OCI-LY7 (cell line): ENCODE data around the gene BAHCC1. TPM values are rescaled to one million over a fixed set of nuclear protein-coding genes. Genes with fewer than 3 reads are reported as not detected.

Source experiments
- BruUV-seq: library from RNA; stranded (reverse); fragments of 400-500 nt; replicated peaks from 2 replicates; lab custom pipeline; 2021; lab: Mats Ljungman, UMichigan
- CTCF ChIA-PET: fragments of 300-600 bp; sonication (Branson Sonifier 250); formaldehyde crosslinking; loops from one replicate; lab custom pipeline; 2022; ENCODE audit warnings: antibody characterized with exemption; ENCODE audit not compliant: unreplicated experiment; lab: Charles Lee
- POLR2A ChIA-PET: fragments of 300-600 bp; sonication (Branson Sonifier 250); formaldehyde crosslinking; loops from one replicate; lab custom pipeline; 2022; ENCODE audit warnings: antibody characterized with exemption; lab: Charles Lee
- DNase-seq: peaks from one replicate; pipeline ENCODE4 v3.0.0-alpha.2; 2015; ENCODE audit warnings: low spot score
- H2AFZ ChIP-seq: fragments of 200-600 bp; sonication (generic), shearing (Covaris generic); 2 replicates; pipeline ENCODE4 v1.6.1; 2014; ENCODE audit warnings: mild to moderate bottlenecking, antibody characterized with exemption, low read length, moderate library complexity
- H3K27ac ChIP-seq: fragments of 200-600 bp; sonication (generic); 2 replicates; pipeline ENCODE4 v1.5.1; 2014; ENCODE audit warnings: mixed run types, low read depth, mild to moderate bottlenecking, moderate library complexity, low read length, inconsistent platforms; ENCODE audit not compliant: poor library complexity, severe bottlenecking
- H3K36me3 ChIP-seq: fragments of 200-600 bp; sonication (generic); 2 replicates; pipeline ENCODE4 v1.6.1; 2014; ENCODE audit warnings: mild to moderate bottlenecking, antibody characterized with exemption, low read length, moderate library complexity, mixed read lengths; ENCODE audit not compliant: insufficient read depth
- H3K4me1 ChIP-seq: fragments of 200-600 bp; sonication (generic); 2 replicates; pipeline ENCODE4 v1.5.1; 2014; ENCODE audit warnings: mild to moderate bottlenecking, low read length; ENCODE audit not compliant: insufficient read depth, poor library complexity, severe bottlenecking
- H3K4me2 ChIP-seq: fragments of 200-600 bp; sonication (generic); 2 replicates; pipeline ENCODE4 v1.6.1; 2014; ENCODE audit warnings: mild to moderate bottlenecking, low read length
- H3K4me3 ChIP-seq: fragments of 200-600 bp; sonication (generic); 2 replicates; pipeline ENCODE4 v1.5.1; 2014; ENCODE audit warnings: mild to moderate bottlenecking, low read depth, low read length; ENCODE audit not compliant: poor library complexity, severe bottlenecking
- H3K79me2 ChIP-seq: fragments of 200-600 bp; sonication (generic); 2 replicates; pipeline ENCODE4 v1.6.1; 2016; ENCODE audit warnings: low read depth, mild to moderate bottlenecking, low read length, moderate library complexity, mixed read lengths; ENCODE audit not compliant: insufficient read depth
- H3K9me2 ChIP-seq: fragments of 200-600 bp; sonication (generic); 2 replicates; pipeline ENCODE4 v1.6.1; 2016; ENCODE audit warnings: mild to moderate bottlenecking, low read length, mixed read lengths; ENCODE audit not compliant: insufficient read depth
- H3K9me3 ChIP-seq: fragments of 200-600 bp; sonication (generic); 2 replicates; pipeline ENCODE4 v1.6.1; 2014; ENCODE audit warnings: mild to moderate bottlenecking, mixed run types, low read length, mixed read lengths
- H4K20me1 ChIP-seq: fragments of 200-600 bp; sonication (generic); 2 replicates; pipeline ENCODE4 v1.6.1; 2014; ENCODE audit warnings: mild to moderate bottlenecking, antibody characterized with exemption, low read length, moderate library complexity, mixed read lengths; ENCODE audit not compliant: insufficient read depth
- EZH2phosphoT487 ChIP-seq: fragments of 200-600 bp; sonication (generic); IDR thresholded peaks from 2 replicates; pipeline ENCODE4 v1.6.1; 2018; ENCODE audit warnings: low read depth, borderline replicate concordance, mild to moderate bottlenecking, mixed run types, antibody characterized with exemption, low read length, moderate library complexity, mixed read lengths
- intact Hi-C: fragments of 100-400 bp; cut with micrococcal nuclease; formaldehyde crosslinking; loops from one replicate; pipeline ENCODE4 v1.10.0; 2022; ENCODE audit not compliant: unreplicated experiment
- total RNA-seq, 2 experiments: library from RNA; depleted of rRNA in 1 of 2; stranded (reverse); fragments of >200 nt in 1 of 2; shearing (Covaris generic) in 1 of 2; gene quantifications; 2 replicates each; pipeline ENCODE4 v1.2.3, GENCODE V29; 2014 to 2022
- TF ChIP-seq, protein P1 (sequence below): fragments of 200-600 bp; sonication (generic); conservative IDR thresholded peaks from 2 replicates; pipeline ENCODE4 v1.5.1; 2014; ENCODE audit warnings: mild to moderate bottlenecking, antibody characterized with exemption, low read length, moderate library complexity, mixed read lengths

The BAHCC1 gene
- total RNA-seq, 2 experiments from 2014 or later: 5.2 to 5.5 TPM

GRCh38 chr17:81380131-81380530, 15.1 kb upstream of the BAHCC1 start:
- intact Hi-C loops: no loop called here
- no TSS peak for BruUV-seq

GRCh38 chr17:81380666-81381518, 14.4 kb upstream of the BAHCC1 start:
- Histone ChIP-seq H3K9me2 (no peaks in the 10 kb centered on the region), H3K27ac (no peak overlapping the region), H3K4me1 (no peaks in the 10 kb centered on the region), H4K20me1 (no peaks in the 10 kb centered on the region), H3K36me3 (no peaks in the 10 kb centered on the region), H3K4me3 (no peak overlapping the region), H3K79me2 (no peaks in the 10 kb centered on the region), H3K4me2 (no peak overlapping the region), H2AFZ (no peak overlapping the region), H3K9me3 (no peaks in the 10 kb centered on the region)
- DNase-seq: no peak
- intact Hi-C loops: no loop called here
- ChIA-PET CTCF (no interaction called here), POLR2A (interaction anchor here (0.6 kb wide), 1 partner anchor 115 kb away, joined by 3 read pairs; no protein-coding TSS in a partner anchor)
- TF ChIP-seq, protein P1, sequence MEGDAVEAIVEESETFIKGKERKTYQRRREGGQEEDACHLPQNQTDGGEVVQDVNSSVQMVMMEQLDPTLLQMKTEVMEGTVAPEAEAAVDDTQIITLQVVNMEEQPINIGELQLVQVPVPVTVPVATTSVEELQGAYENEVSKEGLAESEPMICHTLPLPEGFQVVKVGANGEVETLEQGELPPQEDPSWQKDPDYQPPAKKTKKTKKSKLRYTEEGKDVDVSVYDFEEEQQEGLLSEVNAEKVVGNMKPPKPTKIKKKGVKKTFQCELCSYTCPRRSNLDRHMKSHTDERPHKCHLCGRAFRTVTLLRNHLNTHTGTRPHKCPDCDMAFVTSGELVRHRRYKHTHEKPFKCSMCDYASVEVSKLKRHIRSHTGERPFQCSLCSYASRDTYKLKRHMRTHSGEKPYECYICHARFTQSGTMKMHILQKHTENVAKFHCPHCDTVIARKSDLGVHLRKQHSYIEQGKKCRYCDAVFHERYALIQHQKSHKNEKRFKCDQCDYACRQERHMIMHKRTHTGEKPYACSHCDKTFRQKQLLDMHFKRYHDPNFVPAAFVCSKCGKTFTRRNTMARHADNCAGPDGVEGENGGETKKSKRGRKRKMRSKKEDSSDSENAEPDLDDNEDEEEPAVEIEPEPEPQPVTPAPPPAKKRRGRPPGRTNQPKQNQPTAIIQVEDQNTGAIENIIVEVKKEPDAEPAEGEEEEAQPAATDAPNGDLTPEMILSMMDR: no peak
- TF ChIP-seq EZH2phosphoT487: no peak
- no TSS peak for BruUV-seq

More at GRCh38 chr17:81380131-81380530, 15.1 kb upstream of the BAHCC1 start:
- Histone ChIP-seq H3K4me3 (no peak overlapping the region), H4K20me1 (no peaks in the 10 kb centered on the region), H3K4me1 (no peaks in the 10 kb centered on the region), H3K9me2 (no peaks in the 10 kb centered on the region), H3K36me3 (no peaks in the 10 kb centered on the region), H3K27ac (no peak overlapping the region), H2AFZ (no peak overlapping the region), H3K9me3 (no peaks in the 10 kb centered on the region), H3K4me2 (no peak overlapping the region), H3K79me2 (no peaks in the 10 kb centered on the region)
- no peak for TF ChIP-seq EZH2phosphoT487
- TF ChIP-seq, protein P1: no peak
- ChIA-PET CTCF (no interaction called here), POLR2A (no interaction called here)
- DNase-seq: no peak
